ENCODE data around the gene TTC6. TPM values are rescaled to one million over a fixed set of nuclear protein-coding genes. Genes with fewer than 3 reads are reported as not detected.

Gene TTC6
- polyA plus RNA-seq, 1 donor (not counting 4 experiments of a cell fraction or from before 2014, with no cell fraction given) = not detected

DNA sequence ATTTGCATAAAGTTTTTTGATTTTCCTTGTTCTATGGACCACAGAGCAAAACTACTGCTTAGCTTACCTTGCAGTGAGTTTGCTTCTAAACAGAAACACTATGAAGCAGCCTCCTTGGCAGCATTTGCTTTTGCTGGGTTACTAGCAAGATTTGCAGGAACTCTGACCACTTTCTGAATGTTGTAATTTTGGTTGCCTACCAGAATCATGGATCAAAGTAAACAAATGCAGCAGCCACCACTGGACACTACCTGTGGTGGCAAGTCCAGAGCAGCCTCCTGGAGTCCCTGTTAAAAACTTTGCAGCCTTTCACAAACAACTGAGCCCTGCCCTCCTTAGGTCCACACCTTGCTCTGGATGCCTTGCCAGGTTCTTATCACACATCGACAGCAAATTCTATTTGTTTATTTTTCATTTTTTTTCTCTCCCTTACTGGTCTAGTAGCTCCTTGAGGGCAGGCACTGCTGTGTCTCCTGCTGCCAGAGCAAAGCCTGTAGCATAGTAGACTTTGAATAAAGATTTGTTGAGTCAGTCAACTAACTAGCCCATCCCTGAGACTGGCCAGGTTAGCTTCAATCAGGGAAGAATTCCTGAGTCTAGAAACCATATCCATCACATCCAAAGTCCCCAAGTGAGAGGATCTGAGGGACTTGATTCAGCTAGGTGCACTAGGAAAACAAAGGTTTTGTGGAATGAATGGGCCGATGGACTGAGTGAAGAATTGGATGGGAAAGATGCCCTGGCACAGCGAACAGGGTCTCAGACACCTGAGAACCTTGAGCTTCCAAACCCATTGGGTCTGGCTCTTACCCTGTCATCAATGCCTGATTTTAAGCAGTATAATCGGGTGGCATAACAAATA is 5.7 kb downstream of the TTC6 start:
- no peak for DNase-seq (ENCODE audit: low read depth, low spot score)
- Histone ChIP-seq H3K27me3 (ENCODE audit: control insufficient read depth, extremely low read depth, insufficient read depth, low read length) (peaks cover 97% of the 10 kb centered on the region), H3K79me2 (ENCODE audit: control insufficient read depth, insufficient read depth, low read length) (no peaks in the 10 kb centered on the region), H3K27ac (ENCODE audit: control insufficient read depth, insufficient read depth, low read length) (no peak overlapping the region), H3K9ac (ENCODE audit: control insufficient read depth, extremely low read depth, insufficient read depth, low read length) (no peak overlapping the region), H3K9me1 (ENCODE audit: control insufficient read depth, extremely low read depth, insufficient read depth, low read length) (no peaks in the 10 kb centered on the region), H4K20me1 (ENCODE audit: control insufficient read depth, extremely low read depth, insufficient read depth, low read length) (no peaks in the 10 kb centered on the region), H3K4me1 (ENCODE audit: control insufficient read depth, extremely low read depth, insufficient read depth, low read length) (peaks cover 12% of the 10 kb centered on the region), H3K4me3 (ENCODE audit: control insufficient read depth in 2 of 3, extremely low read depth in 1 of 3, insufficient read depth in 2 of 3, low read depth in 1 of 3, low read length in 3 of 3) (no peak overlapping the region), H3K9me3 (ENCODE audit: control insufficient read depth, low read depth, low read length) (no peaks in the 10 kb centered on the region), H3K36me3 (ENCODE audit: control insufficient read depth in 2 of 2, extremely low read depth in 1 of 2, insufficient read depth in 2 of 2, low read length in 2 of 2) (no peaks in the 10 kb centered on the region), H3K4me2 (ENCODE audit: control insufficient read depth, extremely low read depth, insufficient read depth, low read depth, low read length) (no peak overlapping the region), H2AFZ (ENCODE audit: control insufficient read depth, low read length) (no peak overlapping the region)
- dilution Hi-C loops (cut with MboI; ENCODE audit: extremely low pct_ligation_motif_present, low sequenced_read_pairs) = no loop called here
- FAIRE-seq = no peak
- no peak for TF ChIP-seq CTCF (optimal IDR thresholded peaks at IDR 0.05 in 1 of 3, IDR thresholded peaks at IDR 0.05 in 1 of 3, conservative IDR thresholded peaks at IDR 0.05 in 1 of 3; ENCODE audit: extremely low read depth in 1 of 3, insufficient read depth in 2 of 3, low read length in 3 of 3)
- peak; percentile 26 for TF ChIP-seq EZH2 (IDR thresholded peaks at IDR 0.05; ENCODE audit: low read length)

GRCh38 chr14:37601865-37602264 is 6.4 kb downstream of the TTC6 start:
- Histone ChIP-seq H3K4me1 (ENCODE audit: control insufficient read depth, extremely low read depth, insufficient read depth, low read length) (peaks cover 7% of the 10 kb centered on the region), H4K20me1 (ENCODE audit: control insufficient read depth, extremely low read depth, insufficient read depth, low read length) (no peaks in the 10 kb centered on the region), H3K27ac (ENCODE audit: control insufficient read depth, insufficient read depth, low read length) (no peak overlapping the region), H3K79me2 (ENCODE audit: control insufficient read depth, insufficient read depth, low read length) (no peaks in the 10 kb centered on the region), H3K36me3 (ENCODE audit: control insufficient read depth in 2 of 2, extremely low read depth in 1 of 2, insufficient read depth in 2 of 2, low read length in 2 of 2) (no peaks in the 10 kb centered on the region), H3K4me3 (ENCODE audit: control insufficient read depth in 2 of 3, extremely low read depth in 1 of 3, insufficient read depth in 2 of 3, low read depth in 1 of 3, low read length in 3 of 3) (no peak overlapping the region), H3K9me1 (ENCODE audit: control insufficient read depth, extremely low read depth, insufficient read depth, low read length) (no peaks in the 10 kb centered on the region), H3K9ac (ENCODE audit: control insufficient read depth, extremely low read depth, insufficient read depth, low read length) (no peak overlapping the region), H2AFZ (ENCODE audit: control insufficient read depth, low read length) (no peak overlapping the region), H3K27me3 (ENCODE audit: control insufficient read depth, extremely low read depth, insufficient read depth, low read length) (peaks cover 94% of the 10 kb centered on the region), H3K9me3 (ENCODE audit: control insufficient read depth, low read depth, low read length) (no peaks in the 10 kb centered on the region), H3K4me2 (ENCODE audit: control insufficient read depth, extremely low read depth, insufficient read depth, low read depth, low read length) (no peak overlapping the region)
- DNase-seq (ENCODE audit: low read depth, low spot score) (no peak), FAIRE-seq (no peak)
- TF ChIP-seq CTCF (optimal IDR thresholded peaks at IDR 0.05 in 1 of 3, IDR thresholded peaks at IDR 0.05 in 1 of 3, conservative IDR thresholded peaks at IDR 0.05 in 1 of 3; ENCODE audit: extremely low read depth in 1 of 3, insufficient read depth in 2 of 3, low read length in 3 of 3) (no peak), EZH2 (IDR thresholded peaks at IDR 0.05; ENCODE audit: low read length) (no peak)
- dilution Hi-C loops (cut with MboI; ENCODE audit: extremely low pct_ligation_motif_present, low sequenced_read_pairs) = no loop called here

Measured in keratinocyte (primary cell).